IMR-90 (cell line): ENCODE data around the gene SGO1. TPM values are rescaled to one million over a fixed set of nuclear protein-coding genes. Genes with fewer than 3 reads are reported as not detected.

ENCODE experiments used
- ATAC-seq: fragments of 200-7000 bp; cut with Tn5 transposase; 2 replicates; pipeline ENCODE4 v1.9.1; 2020; ENCODE audit warnings: low read depth, mild to moderate bottlenecking, moderate library complexity
- Bru-seq: library from RNA; stranded (reverse); fragments of 400-500 nt; gene quantifications from one replicate; lab custom pipeline; 2021; lab: Mats Ljungman, UMichigan
- BruChase-seq, 2 experiments: library from RNA; stranded (reverse); fragments of 400-500 nt; gene quantifications; one replicate each; lab custom pipeline; 2021; lab: Mats Ljungman, UMichigan
- BruUV-seq: library from RNA; stranded (reverse); fragments of 400-500 nt; replicated peaks from 2 replicates; lab custom pipeline; 2021; lab: Mats Ljungman, UMichigan
- CTCF ChIA-PET: fragments of 300-600 bp; formaldehyde crosslinking; extraction: SDS; loops from one replicate; lab custom pipeline; 2021; ENCODE audit warnings: antibody characterized with exemption; lab: Yijun Ruan, JAX
- POLR2A ChIA-PET: fragments of 300-600 bp; sonication (Branson Sonifier 250); formaldehyde crosslinking; loops from one replicate; lab custom pipeline; 2022; ENCODE audit warnings: antibody characterized with exemption; ENCODE audit not compliant: unreplicated experiment; lab: Charles Lee
- DNase-seq: peaks from one replicate; pipeline ENCODE4 v3.0.0; 2013
- H2AFZ ChIP-seq: replicated peaks from 2 replicates; pipeline ENCODE3; 2013; ENCODE audit warnings: low read length, mild to moderate bottlenecking; ENCODE audit not compliant: poor library complexity
- H2AK5ac ChIP-seq: 2 replicates; pipeline ENCODE4 v1.6.1; 2013; ENCODE audit warnings: low read depth, low read length, inconsistent platforms
- H2AK9ac ChIP-seq: replicated peaks from 2 replicates; pipeline ENCODE3; 2013; ENCODE audit warnings: mild to moderate bottlenecking, low read depth, low read length, moderate library complexity; ENCODE audit not compliant: poor library complexity
- H2BK120ac ChIP-seq: 2 replicates; pipeline ENCODE4 v1.6.1; 2013; ENCODE audit warnings: low read depth, low read length, inconsistent platforms
- H2BK15ac ChIP-seq: 3 replicates; pipeline ENCODE4 v1.6.1; 2013; ENCODE audit warnings: low read depth, low read length, inconsistent platforms
- H2BK20ac ChIP-seq: 2 replicates; pipeline ENCODE4 v1.6.1; 2013; ENCODE audit warnings: low read depth, mild to moderate bottlenecking, inconsistent platforms, low read length, moderate library complexity
- H2BK5ac ChIP-seq: 2 replicates; pipeline ENCODE4 v1.6.1; 2013; ENCODE audit warnings: mild to moderate bottlenecking, low read depth, low read length, inconsistent platforms; ENCODE audit not compliant: poor library complexity, severe bottlenecking
- H3K14ac ChIP-seq: replicated peaks from 2 replicates; pipeline ENCODE4 v1.6.1; 2013; ENCODE audit warnings: low read depth, low read length, inconsistent platforms
- H3K18ac ChIP-seq: 2 replicates; pipeline ENCODE4 v1.6.1; 2013; ENCODE audit warnings: low read depth, low read length, control low read depth
- H3K23ac ChIP-seq: 2 replicates; pipeline ENCODE4 v1.6.1; 2013; ENCODE audit warnings: low read depth, low read length, inconsistent platforms
- H3K27ac ChIP-seq: 2 replicates; pipeline ENCODE4 v1.5.1; 2013; ENCODE audit warnings: mild to moderate bottlenecking, control low read depth, low read length; ENCODE audit not compliant: insufficient read depth
- H3K27me3 ChIP-seq: 2 replicates; pipeline ENCODE4 v1.6.1; 2013; ENCODE audit warnings: low read length; ENCODE audit not compliant: control insufficient read depth, insufficient read depth
- H3K36me3 ChIP-seq: 2 replicates; pipeline ENCODE4 v1.6.1; 2013; ENCODE audit warnings: low read length, mixed read lengths; ENCODE audit not compliant: control insufficient read depth, insufficient read depth
- H3K4ac ChIP-seq: 2 replicates; pipeline ENCODE4 v1.6.1; 2013; ENCODE audit warnings: low read depth, low read length, inconsistent platforms
- H3K4me1 ChIP-seq: 2 replicates; pipeline ENCODE4 v1.6.1; 2013; ENCODE audit warnings: low read length, mixed read lengths; ENCODE audit not compliant: control insufficient read depth, insufficient read depth
- H3K4me2 ChIP-seq: 2 replicates; pipeline ENCODE4 v1.6.1; 2013; ENCODE audit warnings: low read depth, mild to moderate bottlenecking, control low read depth, low read length, moderate library complexity
- H3K4me3 ChIP-seq: 2 replicates; pipeline ENCODE4 v1.5.1; 2013; ENCODE audit warnings: low read depth, mild to moderate bottlenecking, control low read depth, low read length, moderate library complexity; ENCODE audit not compliant: insufficient read depth
- H3K56ac ChIP-seq: 2 replicates; pipeline ENCODE4 v1.6.1; 2013; ENCODE audit warnings: low read length, inconsistent platforms; ENCODE audit not compliant: insufficient read depth; ENCODE audit errors: extremely low read depth
- H3K79me1 ChIP-seq, 2 experiments: 2 replicates each; pipeline ENCODE4 v1.6.1; 2013; ENCODE audit warnings: low read length in 2 of 2, inconsistent platforms in 1 of 2, low read depth in 1 of 2
- H3K9ac ChIP-seq: 2 replicates; pipeline ENCODE4 v1.6.1; 2013; ENCODE audit warnings: low read depth, low read length, control low read depth
- H3K9me1 ChIP-seq: 2 replicates; pipeline ENCODE4 v1.6.1; 2013; ENCODE audit warnings: low read length, inconsistent platforms; ENCODE audit not compliant: insufficient read depth
- H3K9me3 ChIP-seq: 2 replicates; pipeline ENCODE4 v1.6.1; 2013; ENCODE audit warnings: low read length; ENCODE audit not compliant: control insufficient read depth, insufficient read depth
- H4K20me1 ChIP-seq: 2 replicates; pipeline ENCODE4 v1.6.1; 2013; ENCODE audit warnings: low read length, inconsistent platforms; ENCODE audit not compliant: insufficient read depth
- H4K5ac ChIP-seq: 2 replicates; pipeline ENCODE4 v1.6.1; 2013; ENCODE audit warnings: mild to moderate bottlenecking, low read depth, low read length, control low read depth
- H4K8ac ChIP-seq, 2 experiments: 2 replicates each; pipeline ENCODE4 v1.6.1; 2013; ENCODE audit warnings: low read depth in 2 of 2, low read length in 2 of 2, control low read depth in 1 of 2, inconsistent platforms in 1 of 2
- H4K91ac ChIP-seq: 2 replicates; pipeline ENCODE4 v1.6.1; 2013; ENCODE audit warnings: low read depth, low read length, inconsistent platforms; ENCODE audit not compliant: insufficient read depth
- CEBPB ChIP-seq: IDR thresholded peaks from 2 replicates; pipeline ENCODE4 v1.6.1; 2012; ENCODE audit warnings: low read depth, low read length, improper control_type of control experiment
- CHD1 ChIP-seq: IDR thresholded peaks from 2 replicates; pipeline ENCODE4 v1.6.1; 2012; ENCODE audit warnings: low read depth, low read length, improper control_type of control experiment
- CTCF ChIP-seq: conservative IDR thresholded peaks from 2 replicates; pipeline ENCODE4 v1.5.1; 2012; ENCODE audit warnings: mild to moderate bottlenecking, low read depth, low read length, improper control_type of control experiment
- FOS ChIP-seq: fragments of 150-350 bp; IDR thresholded peaks from 2 replicates; pipeline ENCODE4 v1.6.1; 2016; ENCODE audit warnings: low read depth, low read length
- MAFK ChIP-seq: IDR thresholded peaks from 2 replicates; pipeline ENCODE4 v1.6.1; 2012; ENCODE audit warnings: low read depth, low read length, improper control_type of control experiment
- MAZ ChIP-seq: IDR thresholded peaks from 2 replicates; pipeline ENCODE4 v1.6.1; 2012; ENCODE audit warnings: low read depth, mild to moderate bottlenecking, low read length, improper control_type of control experiment, moderate library complexity, borderline replicate concordance
- MXI1 ChIP-seq: IDR thresholded peaks from 2 replicates; pipeline ENCODE4 v1.6.1; 2012; ENCODE audit warnings: low read depth, mild to moderate bottlenecking, low read length, moderate library complexity, borderline replicate concordance
- NFE2L2 ChIP-seq: fragments of 150-350 bp; IDR thresholded peaks from 2 replicates; pipeline ENCODE4 v1.6.1; 2016; ENCODE audit warnings: low read depth, mild to moderate bottlenecking, low read length
- POLR2A ChIP-seq: IDR thresholded peaks from 2 replicates; pipeline ENCODE4 v1.6.1; 2012; ENCODE audit warnings: mild to moderate bottlenecking, low read depth, low read length
- RAD21 ChIP-seq: IDR thresholded peaks from 2 replicates; pipeline ENCODE4 v1.6.1; 2012; ENCODE audit warnings: low read length, improper control_type of control experiment
- RFX5 ChIP-seq: IDR thresholded peaks from 2 replicates; pipeline ENCODE4 v1.8.0; 2012; ENCODE audit warnings: low read depth, mild to moderate bottlenecking, low read length, moderate library complexity
- USF2 ChIP-seq: fragments of 150-350 bp; IDR thresholded peaks from 2 replicates; pipeline ENCODE4 v1.6.1; 2017; ENCODE audit warnings: mild to moderate bottlenecking, antibody characterized with exemption, low read length, low read depth
- WGBS, 2 experiments: methylation state at CpG; one replicate each; pipeline versions ENCODE4 v1.1.5 to v1.1.7; 2013; ENCODE audit warnings: missing lambda C conversion rate in 2 of 2; ENCODE audit not compliant: insufficient read length in 1 of 2; ENCODE audit errors: extremely low coverage in 2 of 2; 5-methylcytosine and 5-hydroxymethylcytosine counted together
- dilution Hi-C: fragments of 300-500 bp; cut with HindIII; formaldehyde crosslinking; loops from one replicate; pipeline ENCODE4 v1.14.3; 2018; ENCODE audit warnings: low sequenced_read_pairs; ENCODE audit not compliant: unreplicated experiment
- in situ Hi-C: fragments of 300-500 bp; cut with MboI; formaldehyde crosslinking; loops from 3 replicates; pipeline ENCODE4 v1.14.3; 2019; ENCODE audit warnings: low sequenced_read_pairs, inconsistent platforms, mixed read lengths
- intact Hi-C: fragments of 100-400 bp; cut with micrococcal nuclease; formaldehyde crosslinking; loops from 2 replicates; pipeline ENCODE4 v1.10.0; 2022
- long read RNA-seq: library from polyadenylated mRNA; unstranded; transcript quantifications from one replicate; pipeline ENCODE4 v2.0.0, GENCODE V29; 2021; ENCODE audit not compliant: unreplicated experiment
- polyA plus RNA-seq, 3 experiments: library from polyadenylated mRNA; depleted of rRNA; stranded (reverse); fragments of >200 nt; gene quantifications; 2 replicates each; pipeline ENCODE4 v1.2.3, GENCODE V29; 2012; ENCODE audit warnings: low replicate concordance in 1 of 3
- total RNA-seq: library from RNA; depleted of rRNA; stranded (reverse); fragments of >200 nt; gene quantifications from 2 replicates; pipeline ENCODE4 v1.2.3, GENCODE V29; 2012; rRNA removed

Gene SGO1
- total RNA-seq (5.2 and 8.1 TPM in 2 replicates), polyA plus RNA-seq (2012; rRNA removed) (2.9 and 3.2 TPM in 2 replicates), Bru-seq, nascent RNA (percentile 47 among the genes with signal in this experiment), BruChase-seq, experiment 1, labeled RNA remaining after a 6-hour chase (percentile 41 among the genes with signal in this experiment), BruChase-seq, experiment 2, labeled RNA remaining after a 2-hour chase (percentile 46 among the genes with signal in this experiment)
- 0.27 and 0.96 TPM in 2 replicates for polyA plus RNA-seq (2012; cell fraction: cytosol; rRNA removed)
- 0.11 and 0.58 TPM in 2 replicates for polyA plus RNA-seq (2012; cell fraction: nucleus; rRNA removed; ENCODE audit: low replicate concordance)
- long read RNA-seq, partial matches to known transcripts = 1 of 1 reads
- long read RNA-seq, other reads (novel, unspliced or antisense) = 0 of 1 reads

GRCh38 chr3:20185679-20186599, at the start of gene SGO1:
TSS of gene SGO1 (minus strand) at chr3:20186206. CDS start at chr3:20184027, 2,179 bp downstream.
- peak within 1 kb of the TSS; percentile 73 for H4K91ac ChIP-seq
- H2AFZ ChIP-seq = peak within 1 kb of the TSS; percentile 96
- H2BK15ac ChIP-seq = peak within 1 kb of the TSS; percentile 33; the same call in 2 of the 3 replicates
- WGBS, 2 experiments = 0% methylated on average over 23 of the region's 65 CpGs; no CpG with 5 or more reads in 1 of the 2 experiments
- peak within 1 kb of the TSS; percentile 89 for H3K4me3 ChIP-seq
- H3K9me1 ChIP-seq = no peaks in the 10 kb centered on the region
- in situ Hi-C loops (loop anchor here (10.0 kb wide), 1 partner anchor 241 kb away; the partner anchor contains the start of gene RAB5A), intact Hi-C loops (loop anchor here (1.0 to 5.0 kb wide), 4 partner anchors 146 to 297 kb away; partner anchors contain the start of genes KAT2B and RAB5A), dilution Hi-C loops (no loop called here)
- H3K4me2 ChIP-seq = peak within 1 kb of the TSS; percentile 100
- H3K23ac ChIP-seq = peak within 1 kb of the TSS; percentile 77
- ChIA-PET POLR2A (interaction anchor here (0.6 to 0.7 kb wide), 2 partner anchors 12 to 16 kb away, joined by 3 to 5 read pairs; no protein-coding TSS in a partner anchor), CTCF (interaction anchor here (1.1 kb wide), 1 partner anchor 146 kb away, joined by 4 read pairs; the partner anchor contains the start of gene KAT2B)
- H3K27ac ChIP-seq = peak within 1 kb of the TSS; percentile 93
- DNase-seq (peak; percentile 96), ATAC-seq (peak; percentile 96)
- peak within 1 kb of the TSS; percentile 50 for H2BK120ac ChIP-seq
- no TSS peak for BruUV-seq
- peak within 1 kb of the TSS; percentile 96 for H3K9ac ChIP-seq
- H2AK9ac ChIP-seq = peak within 1 kb of the TSS; percentile 71
- H3K9me3 ChIP-seq = no peaks in the 10 kb centered on the region
- H3K36me3 ChIP-seq = no peaks in the 10 kb centered on the region
- H3K4me1 ChIP-seq = no peaks in the 10 kb centered on the region
- no peak within 1 kb of the TSS for H2AK5ac ChIP-seq
- H3K18ac ChIP-seq = peak within 1 kb of the TSS; percentile 84
- peak within 1 kb of the TSS; percentile 85 for H4K5ac ChIP-seq
- peak within 1 kb of the TSS; percentile 77 for H3K4ac ChIP-seq
- H4K8ac ChIP-seq = peak within 1 kb of the TSS; percentile 87 to 92
- H3K56ac ChIP-seq = peak within 1 kb of the TSS; percentile 93
- peaks cover 0 to 6% of the 10 kb centered on the region in 2 experiments; a peak in 1 of 4 replicates for H3K79me1 ChIP-seq
- H3K14ac ChIP-seq = peak within 1 kb of the TSS; percentile 68
- no peaks in the 10 kb centered on the region for H4K20me1 ChIP-seq
- H2BK5ac ChIP-seq = peak within 1 kb of the TSS; percentile 77
- H2BK20ac ChIP-seq = 0 out of 2 replicates have a peak within 1 kb of the TSS, but pooled peaks have one; percentile 25
- no peaks in the 10 kb centered on the region for H3K27me3 ChIP-seq
- TF ChIP-seq POLR2A = peak; percentile 90
- TF ChIP-seq NFE2L2 = no peak
- peak; percentile 100 for TF ChIP-seq USF2
- no peak for TF ChIP-seq MAFK
- TF ChIP-seq CHD1 = no peak
- peak; percentile 98 for TF ChIP-seq MXI1
- no peak for TF ChIP-seq CTCF
- peak; percentile 13; the same call in 1 of the 2 replicates for TF ChIP-seq MAZ
- no peak for TF ChIP-seq RFX5
- TF ChIP-seq CEBPB = no peak
- peak; percentile 92 for TF ChIP-seq FOS
- TF ChIP-seq RAD21 = no peak
